GM13977 (cell line): ENCODE results near the gene TMX1.

Source experiments
- DNase-seq: peaks from one replicate; pipeline ENCODE4 v3.0.0; 2012; ENCODE audit warnings: low spot score
- in situ Hi-C: fragments of 300-500 bp; cut with MboI; formaldehyde crosslinking; loops from one replicate; pipeline ENCODE4 v1.12.0; 2022; ENCODE audit warnings: low sequenced_read_pairs, low pct_unique_long_range_greater_than_20kb, mixed read lengths, inconsistent platforms; ENCODE audit not compliant: unreplicated experiment
- TF ChIP-seq, protein P1 (sequence below): IDR thresholded peaks from 2 replicates; pipeline ENCODE4 v1.5.1; 2012; ENCODE audit warnings: mild to moderate bottlenecking, control low read depth; ENCODE audit not compliant: insufficient read depth; ENCODE audit errors: extremely low read depth, missing control alignments

TMX1 gene

DNA sequence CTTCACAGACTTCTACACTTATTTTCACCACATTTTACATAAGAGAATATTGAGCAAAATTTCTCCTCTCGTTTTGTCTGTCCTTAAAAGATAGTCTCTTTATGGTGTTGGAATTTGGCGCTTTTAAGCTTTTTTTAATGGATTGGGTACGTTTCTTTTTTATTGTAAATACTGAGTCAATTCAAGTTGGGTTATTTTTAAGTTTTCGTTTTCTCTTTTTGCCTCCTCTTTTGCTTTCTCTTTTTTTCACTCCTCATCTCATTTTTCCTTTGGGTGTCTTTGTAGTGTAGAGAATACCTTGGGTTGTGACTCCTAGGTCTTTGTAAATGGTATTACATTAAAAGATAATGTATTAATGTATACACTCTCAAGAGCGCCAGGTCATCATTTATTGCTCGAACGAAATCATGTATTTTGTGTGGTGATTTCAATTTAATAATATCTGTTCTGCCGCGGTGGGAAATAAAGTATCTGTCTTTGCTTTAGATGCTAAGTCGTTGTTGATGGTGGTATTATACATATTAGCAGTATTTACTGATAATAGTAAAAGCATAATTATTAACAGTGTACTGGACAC is 845 bp downstream of the TMX1 start:
- in situ Hi-C loops = no loop called here
- TF ChIP-seq, protein P1, sequence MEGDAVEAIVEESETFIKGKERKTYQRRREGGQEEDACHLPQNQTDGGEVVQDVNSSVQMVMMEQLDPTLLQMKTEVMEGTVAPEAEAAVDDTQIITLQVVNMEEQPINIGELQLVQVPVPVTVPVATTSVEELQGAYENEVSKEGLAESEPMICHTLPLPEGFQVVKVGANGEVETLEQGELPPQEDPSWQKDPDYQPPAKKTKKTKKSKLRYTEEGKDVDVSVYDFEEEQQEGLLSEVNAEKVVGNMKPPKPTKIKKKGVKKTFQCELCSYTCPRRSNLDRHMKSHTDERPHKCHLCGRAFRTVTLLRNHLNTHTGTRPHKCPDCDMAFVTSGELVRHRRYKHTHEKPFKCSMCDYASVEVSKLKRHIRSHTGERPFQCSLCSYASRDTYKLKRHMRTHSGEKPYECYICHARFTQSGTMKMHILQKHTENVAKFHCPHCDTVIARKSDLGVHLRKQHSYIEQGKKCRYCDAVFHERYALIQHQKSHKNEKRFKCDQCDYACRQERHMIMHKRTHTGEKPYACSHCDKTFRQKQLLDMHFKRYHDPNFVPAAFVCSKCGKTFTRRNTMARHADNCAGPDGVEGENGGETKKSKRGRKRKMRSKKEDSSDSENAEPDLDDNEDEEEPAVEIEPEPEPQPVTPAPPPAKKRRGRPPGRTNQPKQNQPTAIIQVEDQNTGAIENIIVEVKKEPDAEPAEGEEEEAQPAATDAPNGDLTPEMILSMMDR = no peak
- DNase-seq = no peak

DNA sequence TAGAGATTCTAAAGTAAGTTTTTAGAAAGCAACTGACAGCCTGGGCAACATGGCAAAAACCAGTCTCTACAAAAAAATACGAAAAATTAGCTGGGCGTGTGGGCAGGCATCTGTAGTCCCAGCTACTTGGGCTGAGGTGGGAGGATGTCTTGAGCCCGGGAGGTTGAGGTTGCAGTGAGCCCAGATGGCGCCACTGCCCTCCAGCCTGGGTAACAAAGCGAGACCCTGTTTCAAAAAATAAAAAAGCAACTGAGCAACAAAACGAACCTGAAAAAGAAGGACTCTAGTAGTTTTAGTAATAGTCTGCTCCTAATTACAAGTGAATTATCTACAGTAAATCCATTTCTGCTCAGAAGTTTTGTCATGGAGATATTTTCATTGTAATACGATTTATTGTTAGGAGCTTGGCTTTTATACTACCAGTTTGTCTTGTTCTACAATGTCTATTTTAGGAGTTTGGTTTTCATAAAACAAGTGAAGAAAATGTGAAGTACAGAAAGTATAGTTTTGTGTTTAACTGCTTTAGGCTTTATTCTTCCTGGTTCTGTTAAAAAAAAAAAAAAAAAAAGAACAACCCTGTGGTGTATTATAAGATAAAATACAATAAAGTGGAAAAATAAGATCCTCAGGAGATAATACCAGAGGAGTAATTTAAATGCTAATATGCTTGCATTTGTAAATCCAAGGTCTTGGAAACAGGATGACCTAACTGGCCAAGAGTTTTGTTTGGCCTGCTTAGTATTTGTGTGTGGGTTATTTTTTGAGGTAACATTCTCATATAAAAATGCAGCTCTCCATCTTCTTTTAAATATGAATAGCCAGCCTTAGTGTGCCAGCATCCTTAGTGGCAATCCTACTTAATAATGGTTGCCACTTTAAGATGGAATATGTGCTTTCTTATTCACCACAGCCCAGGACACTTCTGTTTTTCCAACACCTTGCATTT is 2.8 kb downstream of the TMX1 start:
- no peak for DNase-seq
- in situ Hi-C loops = no loop called here
- TF ChIP-seq, protein P1 = peak; percentile 30

GRCh38 chr14:51244591-51244990 is 4.5 kb downstream of the TMX1 start:
- TF ChIP-seq, protein P1 = no peak
- DNase-seq = no peak
- in situ Hi-C loops = no loop called here

- in situ Hi-C loops = no loop called here
- DNase-seq = no peak
- TF ChIP-seq, protein P1 = no peak
These were observed 6.0 kb downstream of the TMX1 start for GRCh38 chr14:51246032-51246431.

- in situ Hi-C loops = no loop called here
- TF ChIP-seq, protein P1 = no peak
- DNase-seq = peak; percentile 58
These were observed 8.3 kb downstream of the TMX1 start for GRCh38 chr14:51248016-51248987.

GRCh38 chr14:51251486-51251885 is 11.4 kb downstream of the TMX1 start:
- TF ChIP-seq, protein P1 = no peak
- in situ Hi-C loops = no loop called here

More at GRCh38 chr14:51251486-51251885, 11.4 kb downstream of the TMX1 start:
- no peak for DNase-seq
